ENCODE results near the gene RAB36. TPM values are rescaled to one million over a fixed set of nuclear protein-coding genes. Genes with fewer than 3 reads are reported as not detected.

RAB36 gene
- total RNA-seq, 6 experiments from 2014 or later = 5.4 to 7.1 (median 6.3) TPM

- DNase-seq = no peak
- H3K36me3 Mint-ChIP-seq (ENCODE audit: low read depth) = peaks cover 16% of the 10 kb centered on the region; the same call in 1 of the 2 replicates
Observed at GRCh38 chr22:23179381-23180299, 34.4 kb downstream of the RAB36 start.

GRCh38 chr22:23180301-23180892 is 35.1 kb downstream of the RAB36 start, which contains the start of gene BCR:
Gene BCR (plus strand): TSS chr22:23180509. CDS start chr22:23180961, 452 bp downstream.
- DNase-seq = no peak
- H3K36me3 Mint-ChIP-seq (ENCODE audit: low read depth) = peaks cover 16% of the 10 kb centered on the region; the same call in 1 of the 2 replicates
- no peaks in the 10 kb centered on the region; the same call in 1 of the 2 replicates for H3K9me3 Mint-ChIP-seq
- H3K27ac Mint-ChIP-seq = peak within 1 kb of the TSS; percentile 36; the same call in 1 of the 2 replicates
- H3K4me3 Mint-ChIP-seq = peak within 1 kb of the TSS; percentile 80
- peaks cover 5% of the 10 kb centered on the region for H3K27me3 Mint-ChIP-seq (ENCODE audit: insufficient read depth)
- H3K4me1 Mint-ChIP-seq (ENCODE audit: low read depth) = peaks cover 47% of the 10 kb centered on the region
- peak; percentile 45 for TF ChIP-seq CTCF (IDR thresholded peaks at IDR 0.05)

More at GRCh38 chr22:23179381-23180299, 34.4 kb downstream of the RAB36 start:
- H3K9me3 Mint-ChIP-seq = no peaks in the 10 kb centered on the region; the same call in 1 of the 2 replicates
- H3K27me3 Mint-ChIP-seq (ENCODE audit: insufficient read depth) = peaks cover 5% of the 10 kb centered on the region
- H3K4me3 Mint-ChIP-seq = peak overlapping the region; percentile 80
- peaks cover 44% of the 10 kb centered on the region for H3K4me1 Mint-ChIP-seq (ENCODE audit: low read depth)
- H3K27ac Mint-ChIP-seq = peak overlapping the region; percentile 36; the same call in 1 of the 2 replicates
- no peak; the same call in 1 of the 2 replicates for TF ChIP-seq CTCF (IDR thresholded peaks at IDR 0.05)

GRCh38 chr22:23180893-23181720 is 35.8 kb downstream of the RAB36 start:
- no peak overlapping the region for H3K27ac Mint-ChIP-seq
- no peak for DNase-seq

GRCh38 chr22:23181721-23182308 is 36.5 kb downstream of the RAB36 start:
- no peaks in the 10 kb centered on the region; the same call in 1 of the 2 replicates for H3K27me3 Mint-ChIP-seq (ENCODE audit: insufficient read depth)
- H3K9me3 Mint-ChIP-seq = no peaks in the 10 kb centered on the region
- H3K4me1 Mint-ChIP-seq (ENCODE audit: low read depth) = peaks cover 55% of the 10 kb centered on the region
- peaks cover 8% of the 10 kb centered on the region; the same call in 1 of the 2 replicates for H3K36me3 Mint-ChIP-seq (ENCODE audit: low read depth)
- TF ChIP-seq CTCF (IDR thresholded peaks at IDR 0.05) = no peak
- H3K4me3 Mint-ChIP-seq = peak overlapping the region; percentile 84
- DNase-seq = no peak
- no peak overlapping the region for H3K27ac Mint-ChIP-seq

More at GRCh38 chr22:23180893-23181720, 35.8 kb downstream of the RAB36 start:
- Mint-ChIP-seq H3K4me1 (ENCODE audit: low read depth) (peaks cover 51% of the 10 kb centered on the region), H3K36me3 (ENCODE audit: low read depth) (peaks cover 13% of the 10 kb centered on the region; the same call in 1 of the 2 replicates), H3K4me3 (peak overlapping the region; percentile 76), H3K27me3 (ENCODE audit: insufficient read depth) (peaks cover under 1% of the 10 kb centered on the region), H3K9me3 (no peaks in the 10 kb centered on the region; the same call in 1 of the 2 replicates)
- TF ChIP-seq CTCF (IDR thresholded peaks at IDR 0.05) = no peak

All from HFFc6 (cell line).